Measurements from ENCODE around the gene TP53I3. TPM values are rescaled to one million over a fixed set of nuclear protein-coding genes. Genes with fewer than 3 reads are reported as not detected.

Gene TP53I3
- total RNA-seq, 1 donor from 2014 or later: 67.8 TPM

DNA sequence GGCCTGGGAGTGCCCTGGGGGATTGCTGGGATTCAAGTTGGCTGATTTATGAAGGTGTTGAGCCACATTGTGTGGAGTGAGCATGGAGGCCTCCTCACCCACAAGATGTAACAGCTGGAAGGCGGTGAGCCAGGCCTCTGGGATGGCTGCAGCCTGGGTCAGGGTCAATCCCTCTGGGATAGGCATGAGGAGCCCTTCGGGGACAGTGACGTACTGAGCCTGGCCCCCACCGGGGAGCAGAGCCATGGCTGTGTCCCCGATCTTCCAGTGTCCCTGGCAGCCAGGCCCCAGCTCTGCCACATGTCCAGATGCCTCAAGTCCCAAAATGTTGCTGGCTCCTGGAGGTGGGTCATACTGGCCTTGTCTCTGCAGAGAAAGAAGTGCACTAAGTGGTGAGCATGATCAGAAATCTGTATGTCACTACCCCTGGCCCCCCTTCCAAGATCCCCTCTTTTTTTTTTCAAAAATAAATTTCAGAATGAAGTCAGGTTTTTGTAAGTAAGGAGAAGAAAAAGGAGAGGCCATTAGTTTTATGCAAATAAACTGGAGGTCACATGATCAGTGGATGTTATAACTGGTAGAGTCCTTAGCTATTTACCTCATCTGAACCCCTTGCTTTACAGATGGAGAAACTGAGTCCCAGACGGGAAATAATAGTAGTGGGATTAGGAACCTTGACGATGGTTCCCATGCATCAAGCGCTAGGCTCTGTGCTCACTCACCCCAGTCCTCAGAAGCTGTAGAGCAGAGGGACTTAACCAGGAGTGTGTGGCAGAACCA, 1.7 kb downstream of the TP53I3 start:
- peaks cover 20% of the 10 kb centered on the region for H3K36me3 Mint-ChIP-seq (ENCODE audit: insufficient read depth)
- H3K4me1 Mint-ChIP-seq (ENCODE audit: low read depth): peaks cover 18% of the 10 kb centered on the region

GRCh38 chr2:24080701-24081100, 3.9 kb downstream of the TP53I3 start:
- H3K36me3 Mint-ChIP-seq (ENCODE audit: insufficient read depth): peaks cover 20% of the 10 kb centered on the region
- no peak for TF ChIP-seq CTCF (IDR thresholded peaks at IDR 0.05; ENCODE audit: unreplicated experiment)
- no peaks in the 10 kb centered on the region for H3K27me3 Mint-ChIP-seq
- DNase-seq (ENCODE audit: low spot score, unreplicated experiment): no peak
- H3K4me3 Mint-ChIP-seq (ENCODE audit: low read depth): no peak overlapping the region
- H3K9me3 Mint-ChIP-seq (ENCODE audit: low read depth): no peaks in the 10 kb centered on the region
- H3K4me1 Mint-ChIP-seq (ENCODE audit: low read depth): peaks cover 27% of the 10 kb centered on the region
- H3K27ac Mint-ChIP-seq: no peak overlapping the region

More for the DNA sequence above, 1.7 kb downstream of the TP53I3 start:
- H3K9me3 Mint-ChIP-seq (ENCODE audit: low read depth): no peaks in the 10 kb centered on the region
- H3K27ac Mint-ChIP-seq: peak overlapping the region; percentile 99
- TF ChIP-seq CTCF (IDR thresholded peaks at IDR 0.05; ENCODE audit: unreplicated experiment): no peak
- no peaks in the 10 kb centered on the region for H3K27me3 Mint-ChIP-seq
- no peak for DNase-seq (ENCODE audit: low spot score, unreplicated experiment)
- H3K4me3 Mint-ChIP-seq (ENCODE audit: low read depth): peak overlapping the region; percentile 85

DNA sequence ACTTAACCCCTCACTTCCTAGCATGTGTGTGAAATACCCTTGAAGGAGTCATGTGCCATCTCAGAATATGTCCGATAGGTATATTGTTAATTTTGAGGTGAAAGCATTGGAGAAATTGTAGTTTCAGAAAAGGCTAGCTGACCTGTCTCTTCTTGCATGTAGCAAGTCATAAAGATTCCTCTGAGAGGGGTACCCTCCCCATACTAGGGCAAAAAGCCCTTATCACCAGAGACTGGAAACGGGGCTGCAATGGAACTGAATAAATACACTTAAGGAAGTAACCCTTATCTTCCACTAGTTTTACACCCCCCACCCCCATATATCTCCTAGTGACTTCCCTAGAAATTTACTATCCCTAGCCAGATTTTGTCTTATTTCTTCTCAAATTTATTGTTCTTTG, 6.8 kb downstream of the TP53I3 start:
- Mint-ChIP-seq H3K4me1 (ENCODE audit: low read depth) (peaks cover 25% of the 10 kb centered on the region), H3K9me3 (ENCODE audit: low read depth) (no peaks in the 10 kb centered on the region), H3K27ac (peak overlapping the region; percentile 92), H3K36me3 (ENCODE audit: insufficient read depth) (peaks cover 23% of the 10 kb centered on the region), H3K27me3 (no peaks in the 10 kb centered on the region), H3K4me3 (ENCODE audit: low read depth) (peak overlapping the region; percentile 98)
- no peak for DNase-seq (ENCODE audit: low spot score, unreplicated experiment)
- no peak for TF ChIP-seq CTCF (IDR thresholded peaks at IDR 0.05; ENCODE audit: unreplicated experiment)

DNA sequence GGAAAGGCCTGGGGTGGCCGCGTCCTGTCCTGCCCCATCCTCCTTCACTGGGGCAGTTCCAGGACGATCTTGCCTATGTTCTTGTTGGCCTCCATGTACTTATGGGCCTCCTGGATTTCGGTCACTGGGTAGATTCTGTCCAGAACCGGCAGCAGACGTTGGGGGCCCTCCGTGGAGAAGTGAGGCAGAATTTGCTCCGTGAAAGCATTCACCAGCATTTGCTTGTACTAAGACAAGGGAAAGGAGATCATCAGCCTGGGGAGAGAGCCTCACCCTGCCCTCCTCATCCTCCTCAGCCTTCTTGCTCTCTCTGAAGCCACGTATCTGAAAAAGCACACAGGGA, 7.1 kb downstream of the TP53I3 start:
- H3K27ac Mint-ChIP-seq: peak overlapping the region; percentile 92
- no peak for TF ChIP-seq CTCF (IDR thresholded peaks at IDR 0.05; ENCODE audit: unreplicated experiment)
- H3K27me3 Mint-ChIP-seq: no peaks in the 10 kb centered on the region
- DNase-seq (ENCODE audit: low spot score, unreplicated experiment): no peak
- peaks cover 26% of the 10 kb centered on the region for H3K36me3 Mint-ChIP-seq (ENCODE audit: insufficient read depth)
- no peaks in the 10 kb centered on the region for H3K9me3 Mint-ChIP-seq (ENCODE audit: low read depth)
- peaks cover 23% of the 10 kb centered on the region for H3K4me1 Mint-ChIP-seq (ENCODE audit: low read depth)
- peak overlapping the region; percentile 98 for H3K4me3 Mint-ChIP-seq (ENCODE audit: low read depth)

DNA sequence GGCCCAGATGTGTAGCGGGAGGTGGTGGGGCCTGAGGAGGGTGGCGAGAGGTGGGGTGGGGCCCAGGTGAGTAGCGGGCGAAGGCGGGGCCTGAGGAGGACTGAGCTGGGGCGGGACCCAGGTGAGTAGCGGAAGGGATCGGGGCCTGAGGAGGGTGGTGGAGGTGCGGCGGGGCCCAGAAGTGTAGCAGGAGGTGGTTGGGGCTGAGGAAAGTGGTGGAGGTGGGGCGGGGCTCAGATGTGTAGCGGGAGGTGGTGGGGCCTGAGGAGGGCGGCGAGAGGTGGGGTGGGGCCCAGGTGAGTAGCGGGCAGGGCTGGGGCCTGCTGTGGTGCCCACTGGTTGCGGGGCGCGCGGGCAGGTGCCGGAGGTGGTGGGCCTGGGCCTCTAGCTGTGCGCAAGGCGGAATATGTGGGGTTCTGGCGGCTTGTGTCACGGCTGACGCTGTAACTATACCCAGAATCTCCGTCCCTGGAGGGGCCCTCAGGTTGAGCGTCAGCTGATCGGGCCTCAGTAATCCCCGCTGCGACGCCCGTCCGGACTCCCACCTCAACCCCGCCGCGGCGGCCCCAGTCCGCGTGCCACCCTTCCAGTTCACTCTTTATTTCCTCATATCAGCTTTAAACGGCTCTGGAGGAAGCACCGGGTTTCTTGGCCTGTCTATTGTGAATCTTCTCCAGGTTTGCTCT, 7.6 kb downstream of the TP53I3 start:
- no peak for DNase-seq (ENCODE audit: low spot score, unreplicated experiment)
- peak overlapping the region; percentile 92 for H3K27ac Mint-ChIP-seq

More for the DNA sequence above, 7.6 kb downstream of the TP53I3 start:
- peaks cover 21% of the 10 kb centered on the region for H3K36me3 Mint-ChIP-seq (ENCODE audit: insufficient read depth)
- H3K4me3 Mint-ChIP-seq (ENCODE audit: low read depth): peak overlapping the region; percentile 98
- TF ChIP-seq CTCF (IDR thresholded peaks at IDR 0.05; ENCODE audit: unreplicated experiment): no peak
- H3K27me3 Mint-ChIP-seq: no peaks in the 10 kb centered on the region
- no peaks in the 10 kb centered on the region for H3K9me3 Mint-ChIP-seq (ENCODE audit: low read depth)
- H3K4me1 Mint-ChIP-seq (ENCODE audit: low read depth): peaks cover 20% of the 10 kb centered on the region
